Cardiac muscle cell (in vitro differentiated cells and primary cell): ENCODE results near the gene CYB5R3. TPM values are rescaled to one million over a fixed set of nuclear protein-coding genes. Genes with fewer than 3 reads are reported as not detected.
"Not testable (repeated sequence)": the region's sequence is repeated elsewhere in the genome, so short reads cannot be mapped to it uniquely, and the experiment has no call there.

Experiments used
- DNase-seq, 2 donors: peaks; one replicate each; pipeline versions ENCODE4 v3.0.0 to v3.0.0-alpha.2; 2010 to 2017; ENCODE audit warnings: low read depth in 1 of 2, low spot score in 1 of 2
- H3K27ac ChIP-seq: fragments of 200-600 bp; sonication (generic); 2 replicates; pipeline ENCODE4 v1.5.1; 2016
- H3K27me3 ChIP-seq: fragments of 200-600 bp; sonication (generic); 2 replicates; pipeline ENCODE4 v1.6.0; 2016; ENCODE audit warnings: control low read depth
- H3K36me3 ChIP-seq: fragments of 200-600 bp; sonication (generic); 2 replicates; pipeline ENCODE4 v1.5.1; 2016; ENCODE audit warnings: control low read depth
- H3K4me1 ChIP-seq: fragments of 200-600 bp; sonication (generic); 2 replicates; pipeline ENCODE4 v1.8.1; 2017; ENCODE audit warnings: low read depth, mild to moderate bottlenecking, mixed run types
- H3K4me3 ChIP-seq: fragments of 200-600 bp; sonication (generic); 2 replicates; pipeline ENCODE4 v1.5.1; 2016; ENCODE audit warnings: mild to moderate bottlenecking
- H3K9me3 ChIP-seq: fragments of 200-600 bp; sonication (generic); 2 replicates; pipeline ENCODE4 v1.5.1; 2017; ENCODE audit warnings: low read depth, mild to moderate bottlenecking, control low read depth
- CTCF ChIP-seq: IDR thresholded peaks from 2 replicates; pipeline ENCODE4 v1.5.1; 2012; ENCODE audit warnings: low read depth, mild to moderate bottlenecking, low read length
- polyA plus RNA-seq: library from polyadenylated mRNA; unstranded; fragments of >200 nt; fragmentation: Nextera tagmentation; extraction: Ambion mirVana; gene quantifications from 2 replicates; pipeline ENCODE4 v1.2.1, GENCODE V29; 2016
- total RNA-seq: library from RNA; depleted of rRNA; stranded (reverse); fragments of >200 nt; gene quantifications from 2 replicates; pipeline ENCODE4 v1.2.3, GENCODE V29; 2016

Gene CYB5R3
- total and polyA plus RNA-seq, 2 experiments from 2014 or later, result 180 to 366 TPM

- Histone ChIP-seq H3K4me1 (no peaks in the 10 kb centered on the region), H3K36me3 (peaks cover 48% of the 10 kb centered on the region), H3K9me3 (no peaks in the 10 kb centered on the region), H3K27me3 (no peaks in the 10 kb centered on the region), H3K27ac (no peak overlapping the region), H3K4me3 (no peak overlapping the region)
- no peak for DNase-seq
- TF ChIP-seq CTCF, result no peak
These were observed 66.2 kb downstream of the CYB5R3 start for GRCh38 chr22:42582987-42583386.

- Histone ChIP-seq H3K27me3 (no peaks in the 10 kb centered on the region), H3K4me3 (peak overlapping the region; percentile 96), H3K4me1 (no peaks in the 10 kb centered on the region), H3K36me3 (peaks cover 45% of the 10 kb centered on the region), H3K9me3 (no peaks in the 10 kb centered on the region), H3K27ac (peak overlapping the region; percentile 58)
- peak; percentile 82 to 90 for DNase-seq
- no peak for TF ChIP-seq CTCF
These were observed 67.2 kb downstream of the CYB5R3 start for GRCh38 chr22:42581762-42582716.

GRCh38 chr22:42581194-42581761 lies 67.9 kb downstream of the CYB5R3 start:
- not testable (repeated sequence) for DNase-seq, H3K27ac ChIP-seq, H3K4me1 ChIP-seq, H3K27me3 ChIP-seq, H3K9me3 ChIP-seq
- Histone ChIP-seq H3K4me3 (peak overlapping the region; percentile 96), H3K36me3 (peaks cover 37% of the 10 kb centered on the region)

GRCh38 chr22:42580040-42580439 lies 69.2 kb downstream of the CYB5R3 start:
- not testable (repeated sequence) for H3K4me3 ChIP-seq, H3K9me3 ChIP-seq, H3K4me1 ChIP-seq, DNase-seq, H3K27me3 ChIP-seq, H3K27ac ChIP-seq
- H3K36me3 ChIP-seq, result peaks cover 28% of the 10 kb centered on the region

GRCh38 chr22:42577623-42578240 lies 71.5 kb downstream of the CYB5R3 start:
- Histone ChIP-seq H3K36me3 (peaks cover 18% of the 10 kb centered on the region), H3K27me3 (no peaks in the 10 kb centered on the region), H3K27ac (no peak overlapping the region), H3K4me1 (no peaks in the 10 kb centered on the region), H3K4me3 (no peak overlapping the region), H3K9me3 (no peaks in the 10 kb centered on the region)
- DNase-seq, result no peak
- TF ChIP-seq CTCF, result no peak

GRCh38 chr22:42577141-42577540 lies 72.1 kb downstream of the CYB5R3 start:
- DNase-seq, H3K4me3 ChIP-seq, H3K27ac ChIP-seq, H3K9me3 ChIP-seq, H3K27me3 ChIP-seq, H3K4me1 ChIP-seq: not testable (repeated sequence)
- peaks cover 17% of the 10 kb centered on the region for H3K36me3 ChIP-seq

- H3K4me3 ChIP-seq, H3K27ac ChIP-seq, H3K4me1 ChIP-seq, DNase-seq, H3K9me3 ChIP-seq, H3K27me3 ChIP-seq: not testable (repeated sequence)
- peaks cover 17% of the 10 kb centered on the region for H3K36me3 ChIP-seq
These were observed 73.1 kb downstream of the CYB5R3 start for GRCh38 chr22:42575996-42576574.

- H3K27ac ChIP-seq, H3K27me3 ChIP-seq, H3K4me1 ChIP-seq, H3K4me3 ChIP-seq, H3K9me3 ChIP-seq, DNase-seq: not testable (repeated sequence)
- H3K36me3 ChIP-seq, result peaks cover 17% of the 10 kb centered on the region
These were observed 74.7 kb downstream of the CYB5R3 start for GRCh38 chr22:42574468-42574867.

- DNase-seq, result not testable (repeated sequence)
- H3K36me3 ChIP-seq, result peaks cover 17% of the 10 kb centered on the region
These were observed 75.1 kb downstream of the CYB5R3 start for GRCh38 chr22:42574046-42574445.

GRCh38 chr22:42571068-42571467 lies 78.1 kb downstream of the CYB5R3 start:
- H3K4me1 ChIP-seq, H3K9me3 ChIP-seq, H3K4me3 ChIP-seq, H3K27me3 ChIP-seq, H3K36me3 ChIP-seq, H3K27ac ChIP-seq, DNase-seq: not testable (repeated sequence)

More at GRCh38 chr22:42574046-42574445, 75.1 kb downstream of the CYB5R3 start:
- H3K27ac ChIP-seq, H3K4me3 ChIP-seq, H3K27me3 ChIP-seq, H3K9me3 ChIP-seq, H3K4me1 ChIP-seq: not testable (repeated sequence)
